SJCRH30 (cell line): Measurements from ENCODE around the gene C1QTNF12. TPM values are rescaled to one million over a fixed set of nuclear protein-coding genes. Genes with fewer than 3 reads are reported as not detected.
A peak's percentile ranks its signal among the peaks of the same experiment; 100 is the strongest.

Source experiments
- DNase-seq, 2 experiments: peaks; one replicate each; pipeline ENCODE4 v3.0.0-alpha.2; 2015 to 2020
- H3K27ac ChIP-seq: fragments of 250-450 bp; sonication (Bioruptor Pico); 2 replicates; pipeline ENCODE4 v1.5.1; 2020; ENCODE audit warnings: mild to moderate bottlenecking, moderate library complexity
- H3K27me3 ChIP-seq: fragments of 250-450 bp; sonication (Bioruptor Pico); 2 replicates; pipeline ENCODE4 v1.5.1; 2020; ENCODE audit warnings: mild to moderate bottlenecking, moderate library complexity
- H3K36me3 ChIP-seq: fragments of 250-450 bp; sonication (Bioruptor Pico); 2 replicates; pipeline ENCODE4 v1.5.1; 2020; ENCODE audit warnings: mild to moderate bottlenecking, moderate library complexity
- H3K4me1 ChIP-seq: fragments of 250-450 bp; sonication (Bioruptor Pico); 2 replicates; pipeline ENCODE4 v1.5.1; 2020; ENCODE audit warnings: mild to moderate bottlenecking, moderate library complexity
- H3K4me3 ChIP-seq: fragments of 250-450 bp; sonication (Bioruptor Pico); 2 replicates; pipeline ENCODE4 v1.5.1; 2020; ENCODE audit warnings: mild to moderate bottlenecking, moderate library complexity
- H3K9me3 ChIP-seq: fragments of 250-450 bp; sonication (Bioruptor Pico); replicated peaks from 2 replicates; pipeline ENCODE4 v1.5.1; 2020; ENCODE audit warnings: mild to moderate bottlenecking, moderate library complexity
- total RNA-seq: library from RNA; depleted of rRNA; stranded (reverse); fragments of >200 nt; shearing (Covaris generic); gene quantifications from 2 replicates; pipeline ENCODE4 v1.2.3, GENCODE V29; 2014

C1QTNF12 gene
- total RNA-seq, 1 experiment from 2014 or later: not detected

DNA sequence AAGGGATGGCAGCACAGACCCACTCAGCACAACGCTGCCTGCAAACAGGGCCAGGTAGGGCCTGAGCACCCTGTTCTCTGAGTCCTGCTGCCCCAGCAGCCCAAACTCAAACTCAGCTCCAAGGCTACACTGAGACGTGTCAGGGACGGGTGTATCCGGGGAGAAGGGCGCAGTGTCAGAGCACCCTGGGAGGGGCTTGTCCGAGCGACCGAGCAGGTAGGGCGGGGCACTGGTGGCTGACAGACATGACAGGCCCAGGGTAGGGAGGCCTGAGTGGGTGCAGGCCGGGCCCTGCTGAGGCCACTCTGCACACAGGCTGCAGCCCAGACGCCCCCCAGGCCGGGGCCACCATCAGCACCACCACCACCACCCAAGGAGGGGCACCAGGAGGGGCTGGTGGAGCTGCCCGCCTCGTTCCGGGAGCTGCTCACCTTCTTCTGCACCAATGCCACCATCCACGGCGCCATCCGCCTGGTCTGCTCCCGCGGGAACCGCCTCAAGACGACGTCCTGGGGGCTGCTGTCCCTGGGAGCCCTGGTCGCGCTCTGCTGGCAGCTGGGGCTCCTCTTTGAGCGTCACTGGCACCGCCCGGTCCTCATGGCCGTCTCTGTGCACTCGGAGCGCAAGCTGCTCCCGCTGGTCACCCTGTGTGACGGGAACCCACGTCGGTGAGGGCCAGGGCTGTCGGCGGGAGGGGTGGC lies 39.2 kb upstream of the C1QTNF12 start:
- DNase-seq: no peak
- no peak overlapping the region for H3K27ac ChIP-seq
- H3K36me3 ChIP-seq: no peaks in the 10 kb centered on the region

GRCh38 chr1:1285102-1285571 lies 38.6 kb upstream of the C1QTNF12 start:
- H3K4me1 ChIP-seq: peaks cover 6% of the 10 kb centered on the region; the same call in 1 of the 2 replicates
- no peaks in the 10 kb centered on the region for H3K27me3 ChIP-seq
- no peak for DNase-seq
- H3K36me3 ChIP-seq: no peaks in the 10 kb centered on the region
- no peak overlapping the region for H3K27ac ChIP-seq
- no peaks in the 10 kb centered on the region for H3K9me3 ChIP-seq
- H3K4me3 ChIP-seq: no peak overlapping the region

More for the DNA sequence above, 39.2 kb upstream of the C1QTNF12 start:
- peaks cover 12% of the 10 kb centered on the region; the same call in 1 of the 2 replicates for H3K4me1 ChIP-seq
- H3K27me3 ChIP-seq: no peaks in the 10 kb centered on the region
- H3K9me3 ChIP-seq: no peaks in the 10 kb centered on the region
- no peak overlapping the region for H3K4me3 ChIP-seq

- DNase-seq: no peak
- Histone ChIP-seq H3K4me3 (no peak overlapping the region), H3K36me3 (no peaks in the 10 kb centered on the region), H3K9me3 (no peaks in the 10 kb centered on the region), H3K27ac (no peak overlapping the region), H3K4me1 (peaks cover 5% of the 10 kb centered on the region; the same call in 1 of the 2 replicates), H3K27me3 (no peaks in the 10 kb centered on the region)
These were observed 37.9 kb upstream of the C1QTNF12 start for GRCh38 chr1:1284221-1285101.

- no peak overlapping the region for H3K4me3 ChIP-seq
- H3K4me1 ChIP-seq: peaks cover 5% of the 10 kb centered on the region; the same call in 1 of the 2 replicates
- DNase-seq: peak in 1 of 2 experiments; percentile 46
- no peak overlapping the region for H3K27ac ChIP-seq
- H3K36me3 ChIP-seq: no peaks in the 10 kb centered on the region
- no peaks in the 10 kb centered on the region for H3K27me3 ChIP-seq
- H3K9me3 ChIP-seq: no peaks in the 10 kb centered on the region
These were observed 37.3 kb upstream of the C1QTNF12 start for GRCh38 chr1:1283821-1284220.

GRCh38 chr1:1282998-1283397 lies 36.5 kb upstream of the C1QTNF12 start:
- Histone ChIP-seq H3K4me3 (no peak overlapping the region), H3K4me1 (peaks cover 5% of the 10 kb centered on the region; the same call in 1 of the 2 replicates), H3K9me3 (no peaks in the 10 kb centered on the region), H3K36me3 (no peaks in the 10 kb centered on the region), H3K27me3 (no peaks in the 10 kb centered on the region), H3K27ac (no peak overlapping the region; the same call in 1 of the 2 replicates)
- peak; percentile 70 to 73 for DNase-seq

- Histone ChIP-seq H3K9me3 (no peaks in the 10 kb centered on the region), H3K27ac (no peak overlapping the region; the same call in 1 of the 2 replicates), H3K4me3 (no peak overlapping the region), H3K4me1 (peaks cover 5% of the 10 kb centered on the region; the same call in 1 of the 2 replicates), H3K27me3 (no peaks in the 10 kb centered on the region), H3K36me3 (no peaks in the 10 kb centered on the region)
- DNase-seq: peak; percentile 76 to 81
These were observed 35.2 kb upstream of the C1QTNF12 start for GRCh38 chr1:1281533-1282321.

DNA sequence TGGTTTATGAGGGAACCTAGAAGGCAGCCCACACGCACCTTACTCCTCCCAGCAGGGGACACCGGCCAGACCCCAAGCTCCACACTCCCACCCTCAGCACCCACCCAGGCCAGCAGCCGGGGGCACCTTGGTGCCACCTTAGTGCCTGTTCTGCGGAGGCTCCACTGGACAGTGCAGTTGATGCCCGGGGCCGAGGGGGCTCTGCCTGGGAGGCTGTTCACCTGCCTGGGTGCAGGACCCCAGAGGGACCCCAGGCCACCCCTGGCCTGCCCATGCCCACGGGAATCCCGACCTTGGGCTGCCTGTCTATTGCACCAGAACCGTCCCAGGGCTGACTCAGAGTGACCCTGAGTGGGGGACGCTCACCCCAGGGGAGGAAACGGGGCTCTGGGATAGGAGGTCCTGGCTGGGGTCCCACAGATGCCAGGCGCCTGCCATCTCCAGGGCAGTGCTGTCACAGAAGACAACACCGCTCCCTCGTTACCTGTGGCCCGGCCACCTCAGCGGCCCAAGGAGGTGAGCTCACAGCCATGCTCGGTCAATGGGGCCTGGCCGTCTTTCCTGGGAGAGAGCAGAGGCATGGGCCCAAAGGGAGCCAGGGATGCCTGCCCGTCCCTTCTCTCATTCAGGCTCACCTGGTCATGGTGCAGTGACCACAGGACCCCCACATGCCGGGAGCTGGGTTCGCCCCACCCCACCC lies 34.4 kb upstream of the C1QTNF12 start:
- Histone ChIP-seq H3K36me3 (no peaks in the 10 kb centered on the region), H3K4me1 (peaks cover 5% of the 10 kb centered on the region; the same call in 1 of the 2 replicates), H3K27ac (no peak overlapping the region), H3K27me3 (no peaks in the 10 kb centered on the region), H3K4me3 (no peak overlapping the region), H3K9me3 (no peaks in the 10 kb centered on the region)
- no peak for DNase-seq

- no peak for DNase-seq
- no peaks in the 10 kb centered on the region for H3K27me3 ChIP-seq
- no peaks in the 10 kb centered on the region for H3K9me3 ChIP-seq
- H3K36me3 ChIP-seq: no peaks in the 10 kb centered on the region
- H3K4me3 ChIP-seq: no peak overlapping the region
- no peak overlapping the region for H3K27ac ChIP-seq
- H3K4me1 ChIP-seq: peaks cover 9% of the 10 kb centered on the region; the same call in 1 of the 2 replicates
These were observed 32.5 kb upstream of the C1QTNF12 start for GRCh38 chr1:1279028-1279427.

GRCh38 chr1:1278620-1279019 lies 32.1 kb upstream of the C1QTNF12 start:
- Histone ChIP-seq H3K4me1 (peaks cover 9% of the 10 kb centered on the region; the same call in 1 of the 2 replicates), H3K36me3 (no peaks in the 10 kb centered on the region), H3K27me3 (no peaks in the 10 kb centered on the region), H3K4me3 (no peak overlapping the region), H3K27ac (no peak overlapping the region), H3K9me3 (no peaks in the 10 kb centered on the region)
- no peak for DNase-seq

GRCh38 chr1:1275836-1276235 lies 29.3 kb upstream of the C1QTNF12 start:
- peaks cover 3% of the 10 kb centered on the region; the same call in 1 of the 2 replicates for H3K4me1 ChIP-seq

DNA sequence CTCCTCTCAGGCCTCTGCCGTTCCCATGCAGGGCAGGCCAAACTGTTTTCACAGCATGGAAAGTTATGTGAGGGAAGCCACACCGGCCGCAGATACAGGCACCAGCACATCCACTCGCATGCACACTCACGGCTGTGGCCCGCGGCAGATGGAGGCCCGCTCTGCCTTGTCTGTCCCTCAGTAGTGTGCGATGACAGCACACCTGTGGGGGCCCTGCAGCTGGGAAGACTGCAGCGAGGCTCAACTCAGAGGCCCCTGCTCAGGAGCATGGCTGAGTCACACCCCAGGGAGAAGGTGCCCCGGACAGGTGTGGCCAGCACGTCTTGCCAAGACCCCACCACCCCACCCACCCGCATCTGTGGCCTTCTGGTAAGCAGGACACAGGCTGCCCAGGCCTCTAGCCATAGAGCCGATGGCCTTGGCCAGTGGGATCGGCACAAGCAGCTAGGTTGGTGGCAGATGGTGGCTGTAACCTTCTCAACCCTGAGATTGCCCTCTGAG lies 28.5 kb upstream of the C1QTNF12 start:
- H3K4me1 ChIP-seq: peaks cover 3% of the 10 kb centered on the region; the same call in 1 of the 2 replicates
- H3K36me3 ChIP-seq: 0 out of 2 replicates have a peak, but pooled peaks cover 5% of the 10 kb centered on the region
- no peak overlapping the region; the same call in 1 of the 2 replicates for H3K27ac ChIP-seq
- H3K4me3 ChIP-seq: peak overlapping the region; percentile 93; the same call in 1 of the 2 replicates
- no peaks in the 10 kb centered on the region for H3K27me3 ChIP-seq
- DNase-seq: no peak
- no peaks in the 10 kb centered on the region for H3K9me3 ChIP-seq

More at GRCh38 chr1:1275836-1276235, 29.3 kb upstream of the C1QTNF12 start:
- DNase-seq: no peak
- Histone ChIP-seq H3K4me3 (no peak overlapping the region), H3K27ac (no peak overlapping the region), H3K36me3 (0 out of 2 replicates have a peak, but pooled peaks cover 5% of the 10 kb centered on the region), H3K27me3 (no peaks in the 10 kb centered on the region), H3K9me3 (no peaks in the 10 kb centered on the region)

DNA sequence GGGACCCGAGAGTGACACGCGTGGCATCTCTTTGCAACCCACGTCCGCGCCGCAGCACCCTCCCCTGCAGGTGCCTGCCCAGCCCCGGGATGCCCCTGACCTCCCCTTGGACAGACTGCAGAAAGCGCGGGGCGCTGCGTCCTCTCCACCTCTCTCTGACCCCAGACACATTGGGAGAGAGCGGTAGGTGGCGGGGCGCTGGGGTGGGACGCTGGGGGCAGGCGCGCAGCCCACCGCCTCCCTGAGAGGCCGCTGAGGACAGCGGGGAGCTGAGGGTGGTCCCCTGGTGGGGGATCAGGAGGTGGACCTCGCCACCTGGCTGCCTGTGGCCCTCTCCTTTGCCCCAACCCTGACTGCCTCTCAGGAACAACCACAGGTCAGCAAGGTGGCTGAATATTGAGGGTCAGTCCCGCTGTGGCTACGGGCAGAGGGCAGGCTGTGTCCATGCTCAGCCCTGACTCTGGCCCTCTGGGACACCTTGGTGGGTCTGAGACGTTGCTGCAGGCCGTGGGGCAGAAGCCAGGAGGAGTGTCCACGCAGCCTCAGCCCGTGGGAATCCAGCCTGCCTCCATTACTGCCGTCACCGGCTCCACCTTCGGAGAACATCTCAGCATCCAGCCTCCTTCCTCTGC lies 27.9 kb upstream of the C1QTNF12 start:
- Histone ChIP-seq H3K4me3 (peak overlapping the region; percentile 93), H3K9me3 (no peaks in the 10 kb centered on the region), H3K4me1 (peaks cover 3% of the 10 kb centered on the region; the same call in 1 of the 2 replicates), H3K36me3 (0 out of 2 replicates have a peak, but pooled peaks cover 5% of the 10 kb centered on the region), H3K27me3 (no peaks in the 10 kb centered on the region), H3K27ac (peak overlapping the region; percentile 48; the same call in 1 of the 2 replicates)
- DNase-seq: no peak
